Suprapubic skin (tissue), 4 donors: ENCODE measurements around the gene LRRC27.

Experiments used
- EP300 ChIP-seq: sonication (generic); formaldehyde crosslinking; IDR thresholded peaks from one replicate; pipeline ENCODE4 v1.6.1; 2017; ENCODE audit warnings: antibody characterized with exemption
- POLR2AphosphoS5 ChIP-seq, 3 donors: sonication (generic); formaldehyde crosslinking; IDR thresholded peaks; one replicate each; pipeline ENCODE4 v1.6.1; 2017; ENCODE audit warnings: antibody characterized with exemption in 3 of 3
- TF ChIP-seq, protein P1 (sequence below), 2 donors: fragments of 200-600 bp in 1 of 2; fragments of 450-650 bp in 1 of 2; sonication (generic) in 1 of 2; IDR thresholded peaks; one replicate each; pipeline ENCODE4 v1.5.1; 2016 to 2019; ENCODE audit warnings: antibody characterized with exemption in 2 of 2, mild to moderate bottlenecking in 1 of 2, moderate library complexity in 1 of 2

DNA sequence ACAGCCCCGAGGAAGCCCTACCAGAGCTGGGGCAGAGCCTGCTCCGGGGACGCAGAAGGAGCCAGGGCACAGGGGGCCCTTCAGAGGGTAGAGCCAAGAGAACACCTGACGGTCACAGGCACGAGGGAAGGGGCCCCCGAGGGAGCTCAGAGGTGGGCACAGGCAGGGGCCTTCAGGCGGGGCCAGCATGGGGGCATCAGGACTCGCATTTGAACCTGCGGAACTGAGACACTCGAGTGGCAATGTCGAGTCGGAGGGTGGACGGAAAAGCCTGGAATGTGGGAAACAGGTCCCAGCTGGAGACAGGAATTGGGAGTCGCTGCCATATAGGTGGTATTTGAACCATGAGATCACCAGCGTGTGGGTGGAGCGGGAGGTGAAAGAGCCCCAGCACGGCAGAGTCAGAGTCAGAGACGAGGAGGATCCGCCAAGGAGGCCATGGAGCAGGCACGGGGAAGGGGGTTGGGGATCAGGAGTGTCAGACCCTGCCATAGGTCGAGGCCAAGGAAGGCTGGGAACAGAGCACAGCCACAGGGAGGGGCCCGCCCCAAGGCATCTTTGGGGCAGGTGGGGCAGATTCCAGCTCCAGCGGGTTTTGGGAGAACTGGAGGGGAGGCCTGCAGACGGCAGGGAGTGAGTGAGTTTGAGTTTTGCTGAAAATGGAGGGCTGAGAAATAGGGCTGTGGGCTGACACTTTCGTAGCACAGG is 38.0 kb upstream of the LRRC27 start:
- TF ChIP-seq EP300 (no peak), POLR2AphosphoS5 (IDR thresholded peaks at IDR 0.05) (no peak)
- TF ChIP-seq, protein P1, sequence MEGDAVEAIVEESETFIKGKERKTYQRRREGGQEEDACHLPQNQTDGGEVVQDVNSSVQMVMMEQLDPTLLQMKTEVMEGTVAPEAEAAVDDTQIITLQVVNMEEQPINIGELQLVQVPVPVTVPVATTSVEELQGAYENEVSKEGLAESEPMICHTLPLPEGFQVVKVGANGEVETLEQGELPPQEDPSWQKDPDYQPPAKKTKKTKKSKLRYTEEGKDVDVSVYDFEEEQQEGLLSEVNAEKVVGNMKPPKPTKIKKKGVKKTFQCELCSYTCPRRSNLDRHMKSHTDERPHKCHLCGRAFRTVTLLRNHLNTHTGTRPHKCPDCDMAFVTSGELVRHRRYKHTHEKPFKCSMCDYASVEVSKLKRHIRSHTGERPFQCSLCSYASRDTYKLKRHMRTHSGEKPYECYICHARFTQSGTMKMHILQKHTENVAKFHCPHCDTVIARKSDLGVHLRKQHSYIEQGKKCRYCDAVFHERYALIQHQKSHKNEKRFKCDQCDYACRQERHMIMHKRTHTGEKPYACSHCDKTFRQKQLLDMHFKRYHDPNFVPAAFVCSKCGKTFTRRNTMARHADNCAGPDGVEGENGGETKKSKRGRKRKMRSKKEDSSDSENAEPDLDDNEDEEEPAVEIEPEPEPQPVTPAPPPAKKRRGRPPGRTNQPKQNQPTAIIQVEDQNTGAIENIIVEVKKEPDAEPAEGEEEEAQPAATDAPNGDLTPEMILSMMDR (IDR thresholded peaks at IDR 0.05) = no peak
